NCI-H1092 (cell line): ENCODE results near the gene KRTAP12-4.
"Not testable (repeated sequence)": the region's sequence is repeated elsewhere in the genome, so short reads cannot be mapped to it uniquely, and the experiment has no call there.

Experiments
- DNase-seq: peaks from one replicate; lab custom pipeline; 2025; lab: John Stamatoyannopoulos, UW

The KRTAP12-4 gene

DNA sequence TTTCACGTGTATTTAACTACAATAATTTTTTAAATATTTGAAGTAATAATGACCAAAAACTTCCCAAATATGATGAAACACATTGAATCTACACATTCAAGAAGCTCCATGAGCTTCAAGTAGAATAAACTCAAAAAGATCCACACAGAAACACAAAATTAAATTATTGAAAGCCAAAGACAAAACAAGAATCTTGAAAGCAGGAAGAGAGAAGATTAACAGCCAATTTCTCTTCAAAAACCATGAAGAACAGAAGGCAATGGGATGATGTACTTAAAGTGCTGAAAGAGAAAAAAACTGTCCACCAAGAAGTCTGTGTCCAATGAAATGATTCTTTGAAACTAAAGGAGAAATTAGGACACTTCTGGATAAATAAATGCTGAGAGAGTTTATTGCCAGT is 22.4 kb downstream of the KRTAP12-4 start:
- DNase-seq = no peak

GRCh38 chr21:44630440-44630839 is 24.0 kb downstream of the KRTAP12-4 start:
- no peak for DNase-seq

GRCh38 chr21:44628707-44629391 is 25.6 kb downstream of the KRTAP12-4 start:
- DNase-seq = no peak

DNA sequence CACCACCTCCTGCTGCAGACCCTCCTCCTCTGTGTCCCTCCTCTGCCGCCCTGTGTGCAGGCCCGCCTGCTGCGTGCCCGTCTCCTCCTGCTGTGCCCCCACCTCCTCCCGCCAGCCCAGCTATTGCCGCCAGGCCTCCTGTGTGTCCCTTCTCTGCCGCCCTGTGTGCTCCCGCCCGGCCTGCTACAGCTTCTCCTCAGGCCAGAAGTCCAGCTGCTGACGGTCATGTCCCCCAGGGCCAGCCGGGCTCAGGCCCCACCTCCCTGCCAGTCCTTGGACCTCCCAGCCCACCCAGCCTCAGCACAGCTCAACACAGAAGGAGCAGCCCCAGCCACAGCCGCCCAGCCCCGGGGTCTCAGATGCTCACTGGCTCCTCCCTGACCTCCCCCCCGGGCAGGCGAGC is 26.6 kb downstream of the KRTAP12-4 start:
- DNase-seq = not testable (repeated sequence)

DNA sequence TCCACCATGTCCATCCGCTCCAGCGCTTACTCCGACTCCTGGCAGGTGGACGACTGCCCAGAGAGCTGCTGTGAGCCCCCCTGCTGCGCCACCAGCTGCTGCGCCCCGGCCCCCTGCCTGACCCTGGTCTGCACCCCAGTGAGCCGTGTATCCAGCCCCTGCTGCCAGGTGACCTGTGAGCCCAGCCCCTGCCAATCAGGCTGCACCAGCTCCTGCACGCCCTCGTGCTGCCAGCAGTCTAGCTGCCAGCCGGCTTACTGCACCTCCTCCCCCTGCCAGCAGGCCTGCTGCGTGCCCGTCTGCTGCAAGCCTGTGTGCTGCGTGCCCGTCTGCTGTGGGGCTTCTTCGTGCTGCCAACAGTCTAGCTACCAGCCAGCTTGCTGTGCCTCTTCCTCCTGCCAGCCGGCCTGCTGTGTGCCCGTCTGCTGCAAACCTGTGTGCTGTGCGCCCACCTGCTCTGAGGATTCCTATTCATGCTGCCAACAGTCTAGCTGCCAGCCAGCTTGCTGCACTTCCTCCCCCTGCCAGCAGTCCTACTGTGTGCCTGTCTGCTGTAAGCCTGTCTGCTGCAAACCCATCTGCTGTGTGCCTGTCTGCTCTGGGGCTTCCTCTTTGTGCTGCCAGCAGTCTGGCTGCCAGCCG is 27.2 kb downstream of the KRTAP12-4 start:
- DNase-seq = not testable (repeated sequence)

DNA sequence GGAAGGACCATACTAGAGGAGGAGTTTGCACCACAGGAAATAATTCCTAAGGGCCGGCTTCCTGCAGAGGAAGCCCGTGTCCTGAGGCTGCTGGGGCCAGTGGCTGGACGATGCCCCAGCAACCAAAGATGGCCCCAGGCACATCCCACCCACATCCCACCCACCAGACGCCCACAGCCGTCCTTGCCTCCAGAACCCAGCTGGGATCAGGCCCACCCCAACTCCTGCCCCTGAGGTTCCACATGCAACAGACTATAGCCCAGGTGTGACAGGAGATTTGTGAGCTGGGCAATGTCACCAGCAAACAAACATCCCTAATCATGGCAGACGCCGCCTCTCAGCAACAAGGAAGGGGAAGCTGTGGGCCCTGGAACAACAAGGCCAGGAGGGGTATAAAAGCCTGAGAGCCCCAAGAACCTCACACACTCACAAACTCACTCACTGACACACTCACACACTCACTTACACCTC is 27.8 kb downstream of the KRTAP12-4 start, which contains the start of gene KRTAP10-9:
TSS of gene KRTAP10-9 (plus strand) at position 421 of the 471 bp plus-strand sequence. CDS start 79 bp downstream, outside the sequence.
- no peak for DNase-seq

- DNase-seq = no peak
Measured at GRCh38 chr21:44626262-44626661, 28.2 kb downstream of the KRTAP12-4 start.

- no peak for DNase-seq
Measured at GRCh38 chr21:44625756-44626155, 28.7 kb downstream of the KRTAP12-4 start.

GRCh38 chr21:44623575-44623974 is 30.9 kb downstream of the KRTAP12-4 start:
- no peak for DNase-seq

GRCh38 chr21:44619886-44620285 is 34.6 kb downstream of the KRTAP12-4 start:
- DNase-seq = no peak

GRCh38 chr21:44618909-44619308 is 35.5 kb downstream of the KRTAP12-4 start:
- no peak for DNase-seq

GRCh38 chr21:44618504-44618903 is 36.0 kb downstream of the KRTAP12-4 start:
- no peak for DNase-seq

GRCh38 chr21:44617071-44617501 is 37.4 kb downstream of the KRTAP12-4 start:
- DNase-seq = no peak

DNA sequence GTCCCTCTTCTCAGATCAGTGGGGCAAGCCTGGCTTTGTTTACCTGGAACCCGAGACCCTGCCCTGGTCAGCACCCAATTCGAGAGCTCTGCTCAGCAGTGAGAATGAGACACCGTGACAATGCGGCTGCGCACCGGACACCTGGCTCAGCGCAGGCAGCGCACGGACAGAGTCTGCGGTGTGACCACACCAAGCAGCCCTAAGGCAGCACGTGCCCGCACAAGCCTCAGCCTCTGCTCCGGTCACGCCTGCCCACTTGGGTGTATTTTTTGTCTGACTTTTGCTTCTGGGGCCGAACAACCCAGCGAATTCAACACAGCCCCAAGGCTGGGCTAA is 37.9 kb downstream of the KRTAP12-4 start:
- DNase-seq = no peak

GRCh38 chr21:44615911-44616590 is 38.4 kb downstream of the KRTAP12-4 start:
- peak; percentile 14 for DNase-seq

DNA sequence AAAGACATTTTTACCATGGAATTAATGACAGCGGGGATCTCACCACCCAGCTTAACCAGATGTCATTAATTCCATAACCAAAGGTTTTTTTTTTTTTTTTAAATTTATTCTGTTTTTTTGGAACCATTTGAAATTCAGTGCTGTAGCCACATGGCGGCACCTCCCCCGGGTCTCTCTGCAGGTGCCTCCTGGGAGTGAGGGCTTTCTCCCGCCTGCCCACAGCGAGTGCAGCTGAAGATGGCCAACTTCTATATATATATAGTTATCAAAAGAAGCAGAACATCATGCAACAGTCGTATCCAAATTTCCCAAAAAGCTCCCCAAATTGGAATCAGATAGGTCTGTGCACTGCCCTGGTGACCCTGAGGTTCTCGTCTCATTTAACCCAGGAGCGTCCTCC is 39.0 kb downstream of the KRTAP12-4 start:
- no peak for DNase-seq

DNA sequence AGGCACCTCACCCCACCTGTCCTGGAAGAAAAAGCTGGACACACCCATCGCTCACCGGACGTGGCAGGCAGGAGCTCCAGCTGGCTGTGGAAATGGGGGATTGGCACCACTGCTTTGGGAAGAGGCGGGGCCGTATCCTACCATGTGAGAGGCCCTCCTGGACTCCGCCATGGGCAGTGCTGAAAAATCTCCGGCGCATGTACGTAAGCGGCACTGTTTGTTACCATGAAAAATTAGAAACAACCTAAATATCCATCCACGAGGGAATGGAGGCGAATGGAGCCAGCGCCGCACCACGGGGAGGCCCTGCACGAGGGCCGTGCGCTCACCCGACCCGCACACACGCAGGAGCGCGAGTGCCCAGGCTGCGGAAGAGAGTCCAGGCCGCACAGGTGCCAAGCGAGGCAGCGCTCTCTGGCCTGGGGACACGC is 39.5 kb downstream of the KRTAP12-4 start:
- DNase-seq = no peak

DNA sequence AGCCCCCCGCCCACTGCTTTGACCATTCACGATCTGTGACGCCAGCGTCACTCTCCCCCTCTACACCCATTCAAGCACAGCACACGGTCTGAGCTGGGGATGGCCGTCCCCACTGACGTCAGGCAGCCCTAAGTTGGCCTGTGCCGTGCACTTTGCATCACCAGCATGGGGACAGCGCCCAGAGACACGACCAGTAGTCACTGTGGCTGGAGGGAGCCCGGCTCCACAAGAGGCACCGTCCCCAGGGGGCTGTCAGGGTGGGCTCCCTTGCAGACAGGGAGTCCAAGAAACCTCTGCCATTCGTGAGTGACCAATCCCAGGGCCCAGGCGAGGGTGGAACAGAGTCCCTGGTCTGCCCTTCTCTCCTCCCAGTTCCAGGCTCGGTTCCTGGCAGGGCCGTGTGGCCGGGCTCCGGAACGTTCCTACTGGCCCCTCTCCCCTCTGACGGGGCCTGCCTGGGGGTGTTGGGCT is 40.3 kb downstream of the KRTAP12-4 start:
- DNase-seq = no peak

- DNase-seq = no peak
Measured at GRCh38 chr21:44613386-44614155, 40.9 kb downstream of the KRTAP12-4 start.

DNA sequence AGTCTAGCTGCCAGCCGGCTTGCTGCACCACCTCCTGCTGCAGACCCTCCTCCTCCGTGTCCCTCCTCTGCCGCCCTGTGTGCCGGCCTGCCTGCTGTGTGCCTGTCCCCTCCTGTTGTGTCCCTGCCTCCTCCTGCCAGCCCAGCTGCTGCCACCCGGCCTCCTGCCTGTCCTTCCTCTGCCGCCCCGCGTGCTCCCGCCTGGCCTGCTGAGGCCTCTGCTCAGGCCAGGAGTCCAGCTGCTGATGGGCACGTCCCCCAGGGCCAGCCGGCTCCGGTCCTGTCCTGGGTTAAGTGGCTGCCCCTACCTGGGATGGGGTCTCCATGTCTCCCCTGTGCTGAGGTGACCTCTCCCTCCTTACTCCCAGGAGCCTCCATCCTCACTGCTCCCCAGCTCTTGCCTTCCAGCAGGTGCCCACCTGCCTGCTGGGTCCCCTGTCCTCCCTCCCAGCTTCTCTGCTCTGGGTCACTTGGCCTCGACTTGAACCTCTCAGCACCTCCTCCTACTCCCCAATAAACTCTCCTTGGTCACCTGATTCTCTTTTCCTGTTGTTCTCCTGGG is 41.7 kb downstream of the KRTAP12-4 start:
- DNase-seq = no peak

- no peak for DNase-seq
Measured at GRCh38 chr21:44612029-44612486, 42.4 kb downstream of the KRTAP12-4 start, which contains the start of gene KRTAP10-8. KRTAP10-8 (plus strand) TSS chr21:44612079; CDS start chr21:44612101, 22 bp downstream.
